Upper lobe of right lung (tissue), 1 donor: ENCODE results near the gene HAND2. TPM values are rescaled to one million over a fixed set of nuclear protein-coding genes. Genes with fewer than 3 reads are reported as not detected.

ENCODE experiments used
- ATAC-seq: fragments of 200-7000 bp; cut with Tn5 transposase; one replicate; pipeline ENCODE4 v1.9.1; 2020; ENCODE audit warnings: mild to moderate bottlenecking, moderate library complexity
- DNase-seq: peaks from one replicate; pipeline ENCODE4 v3.0.0-alpha.2; 2020
- H3K27ac ChIP-seq: fragments of 200-600 bp; one replicate; pipeline ENCODE4 v1.8.0; 2022
- H3K27me3 ChIP-seq: fragments of 200-600 bp; one replicate; pipeline ENCODE4 v1.8.0; 2022; ENCODE audit warnings: mild to moderate bottlenecking
- H3K36me3 ChIP-seq: fragments of 200-600 bp; one replicate; pipeline ENCODE4 v1.8.0; 2022
- H3K4me1 ChIP-seq: fragments of 200-600 bp; one replicate; pipeline ENCODE4 v1.8.0; 2022
- H3K4me3 ChIP-seq: fragments of 200-600 bp; one replicate; pipeline ENCODE4 v1.8.0; 2022; ENCODE audit warnings: mild to moderate bottlenecking
- H3K9me3 ChIP-seq: fragments of 200-600 bp; one replicate; pipeline ENCODE4 v1.8.0; 2022
- CTCF ChIP-seq: fragments of 200-600 bp; IDR thresholded peaks from one replicate; pipeline ENCODE4 v1.8.0; 2022; ENCODE audit warnings: antibody characterized with exemption
- intact Hi-C: fragments of 100-400 bp; cut with DNase I; formaldehyde crosslinking; loops from one replicate; pipeline ENCODE4 v1.11.0; 2022
- total RNA-seq: library from RNA; stranded (reverse); fragmentation: NEBNext Ultra II Directional; extraction: Animal tissue kit (Norgen Biotek cat#: 25700); gene quantifications from one replicate; pipeline ENCODE4 v1.2.1, GENCODE V29; 2021
- donor health status: DM: no; HTN: yes; CAD: no; lungs with severe emphysema.

The HAND2 gene
- total RNA-seq, 1 donor from 2014 or later, result not detected

- Histone ChIP-seq H3K9me3 (no peaks in the 10 kb centered on the region), H3K4me3 (no peak overlapping the region), H3K27ac (no peak overlapping the region), H3K36me3 (no peaks in the 10 kb centered on the region), H3K27me3 (peaks cover 98% of the 10 kb centered on the region), H3K4me1 (peaks cover 6% of the 10 kb centered on the region)
- ATAC-seq (no peak), DNase-seq (no peak)
- intact Hi-C loops, result no loop called here
- no peak for TF ChIP-seq CTCF
These were observed 13.2 kb downstream of the HAND2 start for GRCh38 chr4:173516621-173517524.

- Histone ChIP-seq H3K27me3 (peaks cover 98% of the 10 kb centered on the region), H3K4me1 (no peaks in the 10 kb centered on the region), H3K27ac (no peak overlapping the region), H3K9me3 (no peaks in the 10 kb centered on the region), H3K36me3 (no peaks in the 10 kb centered on the region), H3K4me3 (no peak overlapping the region)
- no peak for DNase-seq
- no peak for TF ChIP-seq CTCF
- ATAC-seq, result no peak
- intact Hi-C loops, result no loop called here
These were observed 14.6 kb downstream of the HAND2 start for GRCh38 chr4:173515458-173515857.

GRCh38 chr4:173514641-173515217 lies 15.3 kb downstream of the HAND2 start:
- H3K27me3 ChIP-seq, result peaks cover 98% of the 10 kb centered on the region
- H3K36me3 ChIP-seq, result no peaks in the 10 kb centered on the region
- intact Hi-C loops, result no loop called here
- H3K4me1 ChIP-seq, result no peaks in the 10 kb centered on the region
- H3K27ac ChIP-seq, result no peak overlapping the region
- no peak overlapping the region for H3K4me3 ChIP-seq
- ATAC-seq, result no peak
- no peak for TF ChIP-seq CTCF
- no peaks in the 10 kb centered on the region for H3K9me3 ChIP-seq
- DNase-seq, result no peak

GRCh38 chr4:173513651-173514050 lies 16.4 kb downstream of the HAND2 start:
- no peak overlapping the region for H3K4me3 ChIP-seq
- intact Hi-C loops, result no loop called here
- ATAC-seq, result no peak
- TF ChIP-seq CTCF, result no peak
- no peaks in the 10 kb centered on the region for H3K36me3 ChIP-seq
- no peaks in the 10 kb centered on the region for H3K9me3 ChIP-seq
- H3K27ac ChIP-seq, result no peak overlapping the region
- H3K4me1 ChIP-seq, result no peaks in the 10 kb centered on the region
- DNase-seq, result no peak
- peaks cover 98% of the 10 kb centered on the region for H3K27me3 ChIP-seq

GRCh38 chr4:173511787-173512361 lies 18.2 kb downstream of the HAND2 start:
- peaks cover 98% of the 10 kb centered on the region for H3K27me3 ChIP-seq
- DNase-seq, result no peak
- intact Hi-C loops, result no loop called here
- ATAC-seq, result no peak
- TF ChIP-seq CTCF, result no peak
- H3K9me3 ChIP-seq, result no peaks in the 10 kb centered on the region
- no peak overlapping the region for H3K27ac ChIP-seq
- H3K4me3 ChIP-seq, result no peak overlapping the region
- no peaks in the 10 kb centered on the region for H3K36me3 ChIP-seq
- H3K4me1 ChIP-seq, result no peaks in the 10 kb centered on the region
